HEK293 (cell line): ENCODE results near the gene FAM184A.

Source experiments
- CTCF ChIA-PET: fragments of 350-600 bp; formaldehyde crosslinking; extraction: SDS; loops from one replicate; lab custom pipeline; 2021; ENCODE audit warnings: antibody characterized with exemption; lab: Yijun Ruan, JAX
- POLR2A ChIA-PET: fragments of 300-600 bp; formaldehyde crosslinking; extraction: SDS; loops from one replicate; lab custom pipeline; 2020; ENCODE audit warnings: antibody characterized with exemption, inconsistent platforms; lab: Yijun Ruan, JAX
- H3K27ac ChIP-seq: fragments of 200-500 bp; sonication (Bioruptor generic); 2 replicates; pipeline ENCODE4 v1.5.1; 2014; ENCODE audit warnings: low read depth, low read length, control low read depth, inconsistent platforms; ENCODE audit errors: extremely low read depth
- H3K36me3 ChIP-seq, 2 experiments: fragments of 200-500 bp in 1 of 2; sonication (Bioruptor generic) in 1 of 2; 1 replicate in 1 of 2; 2 replicates in 1 of 2; pipeline ENCODE4 v1.5.1; 2014 to 2017; ENCODE audit warnings: inconsistent platforms in 2 of 2, low read length in 2 of 2; ENCODE audit not compliant: control insufficient read depth in 2 of 2, insufficient read depth in 1 of 2
- H3K4me1 ChIP-seq: fragments of 200-500 bp; sonication (Bioruptor generic); 2 replicates; pipeline ENCODE4 v1.5.1; 2014; ENCODE audit warnings: mild to moderate bottlenecking, low read length, inconsistent platforms; ENCODE audit not compliant: control insufficient read depth, insufficient read depth
- H3K4me3 ChIP-seq: 2 replicates; pipeline ENCODE4 v1.5.1; 2011; ENCODE audit warnings: low read depth, mild to moderate bottlenecking, control low read depth, low read length, moderate library complexity
- H3K9me3 ChIP-seq: fragments of 200-500 bp; sonication (Bioruptor generic); 2 replicates; pipeline ENCODE4 v1.5.1; 2014; ENCODE audit warnings: low read depth, low read length, inconsistent platforms; ENCODE audit not compliant: control insufficient read depth, insufficient read depth
- GLI4 ChIP-seq: fragments of 450-650 bp; formaldehyde crosslinking; IDR thresholded peaks from 2 replicates; pipeline ENCODE4 v1.5.1; 2016; ENCODE audit warnings: missing biosample characterization, missing genetic modification characterization
- KLF8 ChIP-seq: fragments of 450-650 bp; formaldehyde crosslinking; IDR thresholded peaks from 2 replicates; pipeline ENCODE4 v1.5.1; 2016; ENCODE audit warnings: missing biosample characterization, missing genetic modification characterization
- OVOL3 ChIP-seq: fragments of 450-650 bp; formaldehyde crosslinking; IDR thresholded peaks from 2 replicates; pipeline ENCODE4 v1.5.1; 2016; ENCODE audit warnings: missing biosample characterization, missing genetic modification characterization
- SCRT1 ChIP-seq: fragments of 450-650 bp; formaldehyde crosslinking; IDR thresholded peaks from 2 replicates; pipeline ENCODE4 v1.5.1; 2016; ENCODE audit warnings: missing biosample characterization, missing genetic modification characterization, borderline replicate concordance
- YY1 ChIP-seq: fragments of 450-650 bp; formaldehyde crosslinking; IDR thresholded peaks from 2 replicates; pipeline ENCODE4 v1.5.1; 2018; ENCODE audit warnings: missing biosample characterization, missing genetic modification characterization
- YY2 ChIP-seq: fragments of 450-650 bp; formaldehyde crosslinking; IDR thresholded peaks from 2 replicates; pipeline ENCODE4 v1.5.1; 2016; ENCODE audit warnings: missing biosample characterization, missing genetic modification characterization
- ZFHX2 ChIP-seq: fragments of 450-650 bp; formaldehyde crosslinking; conservative IDR thresholded peaks from 2 replicates; pipeline ENCODE4 v1.5.1; 2016; ENCODE audit warnings: missing biosample characterization, missing genetic modification characterization
- ZIC2 ChIP-seq: fragments of 450-650 bp; formaldehyde crosslinking; IDR thresholded peaks from 2 replicates; pipeline ENCODE4 v1.5.1; 2016; ENCODE audit warnings: missing biosample characterization, missing genetic modification characterization
- ZNF121 ChIP-seq: fragments of 450-650 bp; formaldehyde crosslinking; IDR thresholded peaks from 2 replicates; pipeline ENCODE4 v1.5.1; 2016; ENCODE audit warnings: missing biosample characterization, missing genetic modification characterization
- ZNF155 ChIP-seq: fragments of 450-650 bp; formaldehyde crosslinking; IDR thresholded peaks from 2 replicates; pipeline ENCODE4 v1.5.1; 2016; ENCODE audit warnings: missing biosample characterization, missing genetic modification characterization
- ZNF23 ChIP-seq: fragments of 450-650 bp; formaldehyde crosslinking; IDR thresholded peaks from 2 replicates; pipeline ENCODE4 v1.5.1; 2016; ENCODE audit warnings: missing biosample characterization, missing genetic modification characterization, borderline replicate concordance
- ZNF366 ChIP-seq: fragments of 450-650 bp; formaldehyde crosslinking; conservative IDR thresholded peaks from 2 replicates; pipeline ENCODE4 v1.5.1; 2016; ENCODE audit warnings: missing biosample characterization, missing genetic modification characterization
- ZNF37A ChIP-seq: fragments of 450-650 bp; IDR thresholded peaks from 2 replicates; pipeline ENCODE4 v1.5.1; 2018; ENCODE audit warnings: missing biosample characterization, missing genetic modification characterization
- ZNF544 ChIP-seq: fragments of 450-650 bp; formaldehyde crosslinking; IDR thresholded peaks from 2 replicates; pipeline ENCODE4 v1.5.0; 2017; ENCODE audit warnings: missing biosample characterization, missing genetic modification characterization
- ZNF677 ChIP-seq: fragments of 450-650 bp; IDR thresholded peaks from 2 replicates; pipeline ENCODE4 v1.5.0; 2018; ENCODE audit warnings: missing biosample characterization, mild to moderate bottlenecking, missing genetic modification characterization, moderate library complexity
- ZNF777 ChIP-seq: fragments of 450-650 bp; formaldehyde crosslinking; IDR thresholded peaks from 2 replicates; pipeline ENCODE4 v1.5.1; 2017; ENCODE audit warnings: missing biosample characterization, missing genetic modification characterization, borderline replicate concordance
- TF ChIP-seq, protein P1 (sequence below): fragments of 450-650 bp; formaldehyde crosslinking; IDR thresholded peaks from 2 replicates; pipeline ENCODE4 v1.5.1; 2016; ENCODE audit warnings: missing biosample characterization, missing genetic modification characterization
- TF ChIP-seq, protein P2 (sequence below): fragments of 450-650 bp; formaldehyde crosslinking; IDR thresholded peaks from 2 replicates; pipeline ENCODE4 v1.5.1; 2016; ENCODE audit warnings: missing biosample characterization, missing genetic modification characterization
- TF ChIP-seq, protein P3 (sequence below): fragments of 450-650 bp; formaldehyde crosslinking; IDR thresholded peaks from 2 replicates; pipeline ENCODE4 v1.5.1; 2016; ENCODE audit warnings: missing biosample characterization, missing genetic modification characterization
- TF ChIP-seq, protein P4 (sequence below): fragments of 450-650 bp; formaldehyde crosslinking; IDR thresholded peaks from 2 replicates; pipeline ENCODE4 v1.5.1; 2016; ENCODE audit warnings: missing biosample characterization, missing genetic modification characterization

FAM184A gene

DNA sequence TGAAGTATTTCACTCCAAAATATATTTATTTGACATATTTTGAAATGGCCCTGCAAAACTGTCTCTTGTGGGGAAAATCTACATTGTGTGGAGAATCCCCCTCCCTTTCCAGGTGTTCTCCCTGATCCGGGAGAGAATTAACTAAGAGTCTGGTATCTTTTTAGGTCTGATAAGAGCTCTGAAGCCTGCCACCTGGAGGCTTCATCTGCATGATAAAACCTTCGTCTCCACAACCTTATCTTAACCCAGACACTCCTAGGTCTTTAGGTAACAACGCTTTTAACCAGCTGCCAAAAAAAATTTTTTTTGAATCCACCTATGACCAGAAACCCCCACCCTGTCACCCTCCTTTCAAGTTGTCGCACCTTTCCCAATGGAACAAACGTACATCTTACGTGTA lies 43.0 kb downstream of the FAM184A start:
- H3K36me3 ChIP-seq: no peaks in the 10 kb centered on the region
- H3K4me3 ChIP-seq: no peak overlapping the region
- H3K4me1 ChIP-seq: no peaks in the 10 kb centered on the region
- ChIA-PET CTCF (interaction anchor here (1.0 to 1.4 kb wide), 3 partner anchors 10 to 93 kb away, joined by 3 to 5 read pairs (median 3); no protein-coding TSS in a partner anchor), POLR2A (no interaction called here)
- no peak for TF ChIP-seq ZFHX2 (tag by site-specific recombination)
- TF ChIP-seq, protein P1, sequence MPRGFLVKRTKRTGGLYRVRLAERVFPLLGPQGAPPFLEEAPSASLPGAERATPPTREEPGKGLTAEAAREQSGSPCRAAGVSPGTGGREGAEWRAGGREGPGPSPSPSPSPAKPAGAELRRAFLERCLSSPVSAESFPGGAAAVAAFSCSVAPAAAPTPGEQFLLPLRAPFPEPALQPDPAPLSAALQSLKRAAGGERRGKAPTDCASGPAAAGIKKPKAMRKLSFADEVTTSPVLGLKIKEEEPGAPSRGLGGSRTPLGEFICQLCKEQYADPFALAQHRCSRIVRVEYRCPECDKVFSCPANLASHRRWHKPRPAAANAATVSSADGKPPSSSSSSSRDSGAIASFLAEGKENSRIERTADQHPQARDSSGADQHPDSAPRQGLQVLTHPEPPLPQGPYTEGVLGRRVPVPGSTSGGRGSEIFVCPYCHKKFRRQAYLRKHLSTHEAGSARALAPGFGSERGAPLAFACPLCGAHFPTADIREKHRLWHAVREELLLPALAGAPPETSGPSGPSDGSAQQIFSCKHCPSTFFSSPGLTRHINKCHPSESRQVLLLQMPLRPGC: no peak
- TF ChIP-seq, protein P2, sequence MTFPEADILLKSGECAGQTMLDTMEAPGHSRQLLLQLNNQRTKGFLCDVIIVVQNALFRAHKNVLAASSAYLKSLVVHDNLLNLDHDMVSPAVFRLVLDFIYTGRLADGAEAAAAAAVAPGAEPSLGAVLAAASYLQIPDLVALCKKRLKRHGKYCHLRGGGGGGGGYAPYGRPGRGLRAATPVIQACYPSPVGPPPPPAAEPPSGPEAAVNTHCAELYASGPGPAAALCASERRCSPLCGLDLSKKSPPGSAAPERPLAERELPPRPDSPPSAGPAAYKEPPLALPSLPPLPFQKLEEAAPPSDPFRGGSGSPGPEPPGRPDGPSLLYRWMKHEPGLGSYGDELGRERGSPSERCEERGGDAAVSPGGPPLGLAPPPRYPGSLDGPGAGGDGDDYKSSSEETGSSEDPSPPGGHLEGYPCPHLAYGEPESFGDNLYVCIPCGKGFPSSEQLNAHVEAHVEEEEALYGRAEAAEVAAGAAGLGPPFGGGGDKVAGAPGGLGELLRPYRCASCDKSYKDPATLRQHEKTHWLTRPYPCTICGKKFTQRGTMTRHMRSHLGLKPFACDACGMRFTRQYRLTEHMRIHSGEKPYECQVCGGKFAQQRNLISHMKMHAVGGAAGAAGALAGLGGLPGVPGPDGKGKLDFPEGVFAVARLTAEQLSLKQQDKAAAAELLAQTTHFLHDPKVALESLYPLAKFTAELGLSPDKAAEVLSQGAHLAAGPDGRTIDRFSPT (tag by site-specific recombination): no peak
- no peak for TF ChIP-seq KLF8 (tag by site-specific recombination)
- TF ChIP-seq OVOL3 (tag by site-specific recombination): no peak
- TF ChIP-seq ZNF37A (tag by site-specific recombination): no peak
- TF ChIP-seq, protein P3, sequence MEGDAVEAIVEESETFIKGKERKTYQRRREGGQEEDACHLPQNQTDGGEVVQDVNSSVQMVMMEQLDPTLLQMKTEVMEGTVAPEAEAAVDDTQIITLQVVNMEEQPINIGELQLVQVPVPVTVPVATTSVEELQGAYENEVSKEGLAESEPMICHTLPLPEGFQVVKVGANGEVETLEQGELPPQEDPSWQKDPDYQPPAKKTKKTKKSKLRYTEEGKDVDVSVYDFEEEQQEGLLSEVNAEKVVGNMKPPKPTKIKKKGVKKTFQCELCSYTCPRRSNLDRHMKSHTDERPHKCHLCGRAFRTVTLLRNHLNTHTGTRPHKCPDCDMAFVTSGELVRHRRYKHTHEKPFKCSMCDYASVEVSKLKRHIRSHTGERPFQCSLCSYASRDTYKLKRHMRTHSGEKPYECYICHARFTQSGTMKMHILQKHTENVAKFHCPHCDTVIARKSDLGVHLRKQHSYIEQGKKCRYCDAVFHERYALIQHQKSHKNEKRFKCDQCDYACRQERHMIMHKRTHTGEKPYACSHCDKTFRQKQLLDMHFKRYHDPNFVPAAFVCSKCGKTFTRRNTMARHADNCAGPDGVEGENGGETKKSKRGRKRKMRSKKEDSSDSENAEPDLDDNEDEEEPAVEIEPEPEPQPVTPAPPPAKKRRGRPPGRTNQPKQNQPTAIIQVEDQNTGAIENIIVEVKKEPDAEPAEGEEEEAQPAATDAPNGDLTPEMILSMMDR (tag by site-specific recombination): no peak
- no peak for TF ChIP-seq ZNF777 (tag by site-specific recombination)
- TF ChIP-seq, protein P4, sequence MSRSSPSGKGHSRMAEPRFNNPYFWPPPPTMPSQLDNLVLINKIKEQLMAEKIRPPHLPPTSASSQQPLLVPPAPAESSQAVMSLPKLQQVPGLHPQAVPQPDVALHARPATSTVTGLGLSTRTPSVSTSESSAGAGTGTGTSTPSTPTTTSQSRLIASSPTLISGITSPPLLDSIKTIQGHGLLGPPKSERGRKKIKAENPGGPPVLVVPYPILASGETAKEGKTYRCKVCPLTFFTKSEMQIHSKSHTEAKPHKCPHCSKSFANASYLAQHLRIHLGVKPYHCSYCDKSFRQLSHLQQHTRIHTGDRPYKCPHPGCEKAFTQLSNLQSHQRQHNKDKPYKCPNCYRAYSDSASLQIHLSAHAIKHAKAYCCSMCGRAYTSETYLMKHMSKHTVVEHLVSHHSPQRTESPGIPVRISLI: no peak
- no peak for TF ChIP-seq YY1 (tag by site-specific recombination)
- TF ChIP-seq ZIC2: no peak
- no peak for TF ChIP-seq ZNF121 (tag by site-specific recombination)
- TF ChIP-seq GLI4: no peak
- TF ChIP-seq ZNF23 (tag by site-specific recombination): no peak
- TF ChIP-seq ZNF366 (tag by site-specific recombination): no peak
- TF ChIP-seq YY2 (tag by site-specific recombination): no peak
- no peak for TF ChIP-seq ZNF155 (tag by site-specific recombination)
- TF ChIP-seq ZNF544 (tag by site-specific recombination): no peak
- TF ChIP-seq SCRT1 (tag by site-specific recombination): no peak
- H3K27ac ChIP-seq: no peak overlapping the region
- H3K9me3 ChIP-seq: no peaks in the 10 kb centered on the region

DNA sequence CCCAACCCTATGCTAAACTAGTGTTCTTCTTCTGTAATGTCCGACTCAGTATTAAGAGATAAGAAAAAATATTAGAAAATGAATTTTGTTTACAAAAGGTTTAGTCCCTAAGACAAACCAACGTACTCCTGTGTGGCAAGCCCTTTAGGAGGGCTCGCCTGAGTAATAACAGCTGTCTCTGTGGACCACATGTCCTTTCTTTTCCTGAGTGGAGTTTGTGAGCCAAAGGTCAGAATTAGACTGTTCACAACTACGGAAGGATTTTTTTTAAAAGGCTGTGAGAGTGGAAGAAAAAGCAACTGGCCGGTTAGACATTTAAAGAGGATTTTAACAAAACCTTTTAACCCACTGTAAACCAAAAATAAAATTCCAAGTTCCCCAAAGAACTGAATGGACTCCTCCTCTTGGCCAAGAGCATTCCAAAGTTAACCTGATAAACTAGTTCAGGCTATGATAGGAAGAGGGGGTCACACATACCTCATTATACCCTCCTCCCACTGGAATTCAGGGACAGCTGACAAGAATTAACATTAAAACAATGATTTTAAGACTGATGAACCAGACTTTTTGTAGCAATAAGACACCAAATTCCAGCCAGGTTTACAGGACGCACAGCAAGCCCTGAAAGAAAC lies 43.5 kb downstream of the FAM184A start:
- no peak overlapping the region for H3K4me3 ChIP-seq
- CTCF ChIA-PET: interaction anchor here (1.1 kb wide), 1 partner anchor 94 kb away, joined by 3 read pairs; no protein-coding TSS in a partner anchor
- H3K9me3 ChIP-seq: no peaks in the 10 kb centered on the region
- no peaks in the 10 kb centered on the region for H3K36me3 ChIP-seq
- H3K27ac ChIP-seq: no peak overlapping the region
- no peak for TF ChIP-seq ZNF677 (tag by site-specific recombination)
- no peak for TF ChIP-seq GLI4
- POLR2A ChIA-PET: no interaction called here
- H3K4me1 ChIP-seq: no peaks in the 10 kb centered on the region
